Measurements from ENCODE around the gene PSMB10. TPM values are rescaled to one million over a fixed set of nuclear protein-coding genes. Genes with fewer than 3 reads are reported as not detected.

Gene PSMB10
- total RNA-seq, 1 experiment from 2014 or later: 24.5 TPM

DNA sequence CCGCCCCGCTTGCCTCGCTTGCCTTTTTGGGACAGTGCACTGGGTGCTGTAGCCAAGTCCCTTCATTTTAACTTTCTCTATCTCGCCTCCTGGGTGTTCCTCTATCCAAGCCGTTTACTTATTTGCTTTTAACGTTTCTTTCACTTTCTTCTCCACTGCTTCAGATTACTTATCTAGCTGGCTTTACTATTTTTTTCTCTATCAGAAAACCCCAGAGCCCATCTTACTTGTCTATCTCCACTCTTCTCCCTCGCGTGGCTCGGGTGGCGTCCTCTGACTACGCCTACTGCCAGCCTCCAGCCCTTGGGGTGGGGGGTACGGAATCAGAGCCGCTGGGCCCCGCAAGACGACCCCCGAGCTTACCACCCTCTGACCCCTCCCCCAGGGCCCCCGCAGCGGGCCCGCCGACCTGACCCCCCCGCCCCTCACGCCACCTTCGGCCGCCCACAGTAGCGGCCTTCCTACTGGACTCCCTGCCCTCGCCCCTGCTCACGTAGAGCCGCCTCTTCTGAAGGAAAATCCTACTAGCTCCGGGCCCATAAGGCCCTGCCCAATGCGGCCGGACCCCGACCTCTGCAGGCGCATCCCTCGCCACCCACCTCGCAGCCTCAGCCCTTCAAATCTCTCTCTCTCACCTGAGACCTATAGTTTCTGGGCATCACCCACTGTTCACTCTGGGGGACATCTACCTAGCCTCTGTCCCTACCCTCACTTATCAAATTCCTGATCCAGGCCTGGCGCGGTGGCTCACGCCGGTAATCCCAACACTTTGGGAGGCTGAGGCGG is 32.8 kb upstream of the PSMB10 start:
- Mint-ChIP-seq H3K9me3 (no peaks in the 10 kb centered on the region; a peak in 1 of 5 replicates), H3K4me1 (peaks cover 34 to 38% of the 10 kb centered on the region in 2 experiments), H3K4me3 (peak overlapping the region; percentile 93 to 95), H3K27ac (peak overlapping the region in 2 of 3 experiments; percentile 22 to 52; a peak in 4 of 7 replicates), H3K27me3 (ENCODE audit: low read depth) (peaks cover 2% of the 10 kb centered on the region), H3K36me3 (ENCODE audit: insufficient read depth in 1 of 3, low read depth in 3 of 3) (peaks cover 0 to 12% (median 2%) of the 10 kb centered on the region in 3 experiments; a peak in 4 of 7 replicates)
- no peak overlapping the region for H3T11ph ChIP-seq (ENCODE audit: low read length)
- no peak overlapping the region for H2AK5ac ChIP-seq (ENCODE audit: insufficient read length, low read length)
- H2BK20ac ChIP-seq (ENCODE audit: low read depth, low read length, poor library complexity, severe bottlenecking): no peak overlapping the region
- H2BK120ac ChIP-seq (ENCODE audit: low read depth, low read length, poor library complexity, severe bottlenecking): no peak overlapping the region
- peaks cover 5% of the 10 kb centered on the region; the same call in 1 of the 2 replicates for H3K4me1 ChIP-seq (ENCODE audit: insufficient read depth, low read length)
- H3K56ac ChIP-seq (ENCODE audit: insufficient read length, low read depth, low read length): no peak overlapping the region
- no peak overlapping the region for H4K5ac ChIP-seq (ENCODE audit: insufficient read length, low read depth, low read length)
- H3K18ac ChIP-seq (ENCODE audit: insufficient read length, low read depth, low read length): no peak overlapping the region
- TF ChIP-seq, protein P1, sequence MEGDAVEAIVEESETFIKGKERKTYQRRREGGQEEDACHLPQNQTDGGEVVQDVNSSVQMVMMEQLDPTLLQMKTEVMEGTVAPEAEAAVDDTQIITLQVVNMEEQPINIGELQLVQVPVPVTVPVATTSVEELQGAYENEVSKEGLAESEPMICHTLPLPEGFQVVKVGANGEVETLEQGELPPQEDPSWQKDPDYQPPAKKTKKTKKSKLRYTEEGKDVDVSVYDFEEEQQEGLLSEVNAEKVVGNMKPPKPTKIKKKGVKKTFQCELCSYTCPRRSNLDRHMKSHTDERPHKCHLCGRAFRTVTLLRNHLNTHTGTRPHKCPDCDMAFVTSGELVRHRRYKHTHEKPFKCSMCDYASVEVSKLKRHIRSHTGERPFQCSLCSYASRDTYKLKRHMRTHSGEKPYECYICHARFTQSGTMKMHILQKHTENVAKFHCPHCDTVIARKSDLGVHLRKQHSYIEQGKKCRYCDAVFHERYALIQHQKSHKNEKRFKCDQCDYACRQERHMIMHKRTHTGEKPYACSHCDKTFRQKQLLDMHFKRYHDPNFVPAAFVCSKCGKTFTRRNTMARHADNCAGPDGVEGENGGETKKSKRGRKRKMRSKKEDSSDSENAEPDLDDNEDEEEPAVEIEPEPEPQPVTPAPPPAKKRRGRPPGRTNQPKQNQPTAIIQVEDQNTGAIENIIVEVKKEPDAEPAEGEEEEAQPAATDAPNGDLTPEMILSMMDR (conservative IDR thresholded peaks at IDR 0.05): no peak
- no peak overlapping the region for H3K23ac ChIP-seq (ENCODE audit: insufficient read length, low read depth, low read length)
- no CpG with 5 or more reads among the region's 40 CpGs for WGBS (ENCODE audit: extremely low coverage, insufficient read length, low lambda C conversion rate)
- H3K4ac ChIP-seq (ENCODE audit: low read depth, low read length): no peak overlapping the region
- H3K79me1 ChIP-seq (ENCODE audit: insufficient read depth, low read depth, low read length, poor library complexity, severe bottlenecking): no peaks in the 10 kb centered on the region
- H3K27me3 ChIP-seq (ENCODE audit: insufficient read depth, low read length): no peaks in the 10 kb centered on the region
- no peak overlapping the region for H4K8ac ChIP-seq (replicated peaks; ENCODE audit: insufficient read length, low read depth, low read length)
- peaks cover 1% of the 10 kb centered on the region for H4K20me1 ChIP-seq (ENCODE audit: control insufficient read depth, insufficient read depth, insufficient read length)
- H3K79me2 ChIP-seq (ENCODE audit: insufficient read depth, low read length): no peaks in the 10 kb centered on the region; the same call in 1 of the 2 replicates
- H3K9me3 ChIP-seq (ENCODE audit: control insufficient read depth, low read depth, low read length): no peaks in the 10 kb centered on the region
- H3K14ac ChIP-seq (ENCODE audit: insufficient read depth, low read length): no peak overlapping the region
- no peak overlapping the region for H2BK5ac ChIP-seq (ENCODE audit: insufficient read length, low read length)
- no peak overlapping the region for H2AFZ ChIP-seq (ENCODE audit: low read length)
- H2BK12ac ChIP-seq (ENCODE audit: insufficient read length, low read depth, low read length): no peak overlapping the region
- no peak overlapping the region for H2BK15ac ChIP-seq (ENCODE audit: low read depth, low read length)
- no peak overlapping the region for H3K27ac ChIP-seq (ENCODE audit: insufficient read length, low read depth, low read length)
- peaks cover 3% of the 10 kb centered on the region for H3K23me2 ChIP-seq (ENCODE audit: insufficient read length, low read depth, low read length, poor library complexity, severe bottlenecking)
- no peak overlapping the region for H4K91ac ChIP-seq (ENCODE audit: insufficient read length, low read depth, low read length)
- H3K4me2 ChIP-seq (ENCODE audit: insufficient read depth, insufficient read length, low read length): peak overlapping the region; percentile 22
- DNase-seq: peak; percentile 88
- no peak overlapping the region for H3K9ac ChIP-seq (ENCODE audit: extremely low read depth, insufficient read length, low read length)
